Activated naive CD4-positive, alpha-beta T cell treated with anti-CD3 and anti-CD28 coated beads, Interleukin-2, amount 10 ng/mL, durations not matched to agents 7 days and 5 days (primary cell): Measurements from ENCODE around the gene TXNDC16.
A peak's percentile ranks its signal among the peaks of the same experiment; 100 is the strongest.

Source experiments
- CTCF ChIA-PET: fragments of 350-600 bp; sonication (Branson Sonifier 250); formaldehyde crosslinking; loops from one replicate; lab custom pipeline; 2021; ENCODE audit warnings: antibody characterized with exemption; lab: Charles Lee
- DNase-seq: peaks from one replicate; pipeline ENCODE4 v3.0.0-alpha.2; 2020
- H3K27ac Mint-ChIP-seq: one replicate; pipeline ENCODE4 v1.8.0; 2021; ENCODE audit warnings: mild to moderate bottlenecking, moderate library complexity, mixed read lengths
- H3K27me3 Mint-ChIP-seq: one replicate; pipeline ENCODE4 v1.8.0; 2021; ENCODE audit warnings: mild to moderate bottlenecking, mixed read lengths
- H3K36me3 Mint-ChIP-seq: one replicate; pipeline ENCODE4 v1.8.0; 2021; ENCODE audit warnings: mixed read lengths
- H3K4me1 Mint-ChIP-seq: one replicate; pipeline ENCODE4 v1.8.0; 2021; ENCODE audit warnings: mixed read lengths
- H3K4me3 Mint-ChIP-seq: one replicate; pipeline ENCODE4 v1.8.0; 2021; ENCODE audit warnings: mild to moderate bottlenecking, moderate library complexity, mixed read lengths
- H3K9me3 Mint-ChIP-seq: one replicate; pipeline ENCODE4 v1.8.0; 2021; ENCODE audit warnings: mixed read lengths

Gene TXNDC16

DNA sequence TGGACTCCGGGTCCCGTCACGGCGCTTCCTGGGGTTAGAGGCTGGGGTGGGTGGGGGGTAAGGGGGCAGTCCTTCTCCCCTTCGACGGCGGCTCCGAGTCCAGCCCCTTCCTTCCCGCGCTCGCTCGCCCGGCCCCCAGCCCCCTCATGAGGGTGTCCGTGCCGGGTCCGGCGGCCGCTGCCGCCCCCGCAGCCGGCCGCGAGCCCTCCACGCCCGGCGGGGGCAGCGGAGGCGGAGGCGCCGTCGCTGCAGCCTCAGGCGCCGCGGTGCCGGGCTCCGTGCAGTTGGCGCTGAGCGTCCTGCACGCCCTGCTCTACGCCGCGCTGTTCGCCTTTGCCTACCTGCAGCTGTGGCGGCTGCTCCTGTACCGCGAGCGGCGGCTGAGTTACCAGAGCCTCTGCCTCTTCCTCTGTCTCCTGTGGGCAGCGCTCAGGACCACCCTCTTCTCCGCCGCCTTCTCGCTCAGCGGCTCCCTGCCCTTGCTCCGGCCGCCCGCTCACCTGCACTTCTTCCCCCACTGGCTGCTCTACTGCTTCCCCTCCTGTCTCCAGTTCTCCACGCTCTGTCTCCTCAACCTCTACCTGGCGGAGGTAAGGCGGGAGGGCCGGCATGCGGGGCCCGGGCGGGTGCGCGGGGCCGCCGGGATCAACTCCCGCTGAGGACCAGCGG, 831 bp upstream of the TXNDC16 start:
- CTCF ChIA-PET: interaction anchor here (0.9 to 1.5 kb wide), 3 partner anchors 9 to 14 kb away, joined by 3 to 4 read pairs (median 3); no protein-coding TSS in a partner anchor
- Mint-ChIP-seq H3K36me3 (peaks cover 8% of the 10 kb centered on the region), H3K4me1 (peaks cover 32% of the 10 kb centered on the region), H3K9me3 (no peaks in the 10 kb centered on the region), H3K27me3 (peaks cover 14% of the 10 kb centered on the region), H3K4me3 (peak overlapping the region; percentile 92), H3K27ac (peak overlapping the region; percentile 89)
- peak; percentile 64 for DNase-seq

DNA sequence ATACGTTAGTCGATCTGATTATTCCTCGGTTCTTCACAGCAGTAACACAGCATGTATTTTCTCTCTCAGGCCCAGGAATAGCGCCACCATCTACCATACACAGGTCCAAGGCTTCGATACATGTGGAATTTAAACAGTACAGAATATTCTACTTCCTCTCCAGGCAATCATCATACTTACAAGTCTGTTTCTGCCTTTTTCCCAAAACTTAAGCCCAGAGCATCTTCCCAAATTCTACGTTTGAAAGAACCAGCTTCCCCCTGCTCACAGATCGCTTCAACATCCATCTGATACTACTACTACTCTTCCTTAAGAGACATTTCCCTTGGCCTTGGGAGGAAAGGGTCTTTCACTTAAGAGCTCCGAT, 626 bp downstream of the TXNDC16 start:
- Mint-ChIP-seq H3K36me3 (peaks cover 15% of the 10 kb centered on the region), H3K4me3 (peak overlapping the region; percentile 76), H3K9me3 (no peaks in the 10 kb centered on the region), H3K4me1 (peaks cover 39% of the 10 kb centered on the region), H3K27me3 (peaks cover 7% of the 10 kb centered on the region), H3K27ac (peak overlapping the region; percentile 87)
- DNase-seq: peak; percentile 25
- CTCF ChIA-PET: interaction anchor here (1.0 to 1.5 kb wide), 4 partner anchors 8 to 251 kb away, joined by 3 to 4 read pairs (median 3); no protein-coding TSS in a partner anchor

DNA sequence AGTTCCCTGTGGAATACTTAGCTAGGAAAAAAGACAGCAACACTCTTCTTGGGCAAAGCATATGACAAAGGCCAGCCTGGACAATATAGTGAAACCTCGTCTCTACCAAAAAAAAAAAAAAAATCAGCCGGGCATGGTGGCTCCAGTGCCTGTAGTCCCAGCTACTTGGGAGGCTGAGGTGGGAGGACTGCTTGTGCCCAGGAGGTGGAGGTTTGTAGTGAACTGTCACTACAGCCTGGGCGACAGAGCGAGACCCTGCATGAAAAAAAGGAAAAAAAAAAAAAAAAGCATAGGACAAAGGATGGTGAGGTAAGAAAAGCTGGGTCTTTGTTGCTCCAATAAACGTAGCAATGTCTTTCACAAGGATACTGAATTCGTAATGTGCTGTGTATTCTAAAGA, 1.1 kb downstream of the TXNDC16 start:
- no peak for DNase-seq
- Mint-ChIP-seq H3K36me3 (peaks cover 11% of the 10 kb centered on the region), H3K27ac (peak overlapping the region; percentile 87), H3K4me1 (peaks cover 39% of the 10 kb centered on the region), H3K27me3 (peaks cover 2% of the 10 kb centered on the region), H3K4me3 (peak overlapping the region; percentile 76), H3K9me3 (no peaks in the 10 kb centered on the region)
- CTCF ChIA-PET: interaction anchor here (0.6 to 1.5 kb wide), 5 partner anchors 8 to 398 kb away, joined by 3 to 4 read pairs (median 4); no protein-coding TSS in a partner anchor

DNA sequence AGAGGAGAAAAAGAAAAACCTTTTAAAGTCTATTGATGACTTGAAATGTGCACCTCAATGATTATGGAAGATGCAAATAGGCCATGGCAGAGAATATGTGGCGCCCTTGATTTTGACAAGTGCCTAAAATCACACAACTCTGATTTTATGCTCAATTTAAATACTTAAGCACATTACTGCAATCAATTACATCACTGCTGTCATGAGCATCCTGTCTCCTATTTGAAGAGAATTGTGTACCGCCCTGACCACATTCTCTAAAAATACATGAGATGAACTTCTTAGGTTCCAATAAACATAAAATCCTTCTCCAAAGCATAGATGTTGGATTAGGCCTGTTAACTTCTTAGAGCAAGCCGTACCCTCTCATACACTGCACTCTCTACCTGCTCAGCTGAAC, 1.6 kb downstream of the TXNDC16 start:
- H3K4me1 Mint-ChIP-seq: peaks cover 39% of the 10 kb centered on the region
- no peaks in the 10 kb centered on the region for H3K27me3 Mint-ChIP-seq
- H3K9me3 Mint-ChIP-seq: no peaks in the 10 kb centered on the region
- CTCF ChIA-PET: interaction anchor here (0.6 to 1.1 kb wide), 4 partner anchors 7 to 399 kb away, joined by 3 to 4 read pairs (median 4); no protein-coding TSS in a partner anchor
- DNase-seq: no peak
- peak overlapping the region; percentile 76 for H3K4me3 Mint-ChIP-seq
- H3K27ac Mint-ChIP-seq: peak overlapping the region; percentile 87
- peaks cover 11% of the 10 kb centered on the region for H3K36me3 Mint-ChIP-seq

DNA sequence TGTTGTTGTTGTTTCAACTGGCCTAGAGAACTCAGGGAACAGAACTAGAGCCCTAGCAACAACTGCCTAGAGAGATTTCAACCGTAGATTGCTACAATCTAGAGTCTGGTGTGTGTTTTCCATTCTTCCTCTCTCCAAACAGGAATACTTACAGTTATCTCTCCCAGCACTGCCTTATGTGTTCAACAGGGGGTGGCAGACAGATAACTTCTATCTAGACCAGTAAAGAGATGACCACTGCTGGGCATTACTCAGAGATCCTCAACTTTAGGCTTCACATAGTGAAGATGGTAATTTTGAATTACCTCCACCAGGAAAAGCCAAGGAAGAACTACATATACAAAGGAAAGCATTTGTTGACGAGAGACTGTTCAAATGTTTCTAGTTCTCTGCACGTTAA, 4.8 kb downstream of the TXNDC16 start:
- Mint-ChIP-seq H3K36me3 (peaks cover 22% of the 10 kb centered on the region), H3K4me1 (peaks cover 31% of the 10 kb centered on the region), H3K27me3 (no peaks in the 10 kb centered on the region), H3K9me3 (no peaks in the 10 kb centered on the region), H3K27ac (no peak overlapping the region), H3K4me3 (no peak overlapping the region)
- no peak for DNase-seq
- CTCF ChIA-PET: no interaction called here

DNA sequence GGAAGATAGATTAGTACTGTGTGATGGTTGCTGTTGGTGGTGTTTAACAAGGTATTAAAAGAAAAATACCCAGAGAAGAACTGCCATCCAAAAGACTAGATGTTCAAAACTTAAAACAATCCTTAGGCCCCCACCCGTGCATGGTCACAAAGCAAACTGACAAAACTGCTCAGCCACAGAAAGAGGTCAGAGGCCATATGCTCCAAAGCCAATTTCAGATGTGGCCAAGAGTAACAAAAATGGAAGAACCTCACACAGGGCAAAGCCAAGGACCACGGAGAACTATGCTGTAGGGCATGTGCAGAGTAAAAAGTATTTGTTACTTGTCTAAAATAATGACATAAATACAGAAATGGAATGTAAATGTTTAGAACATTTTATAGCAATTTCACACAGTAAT, 5.3 kb downstream of the TXNDC16 start:
- no peak for DNase-seq
- Mint-ChIP-seq H3K27me3 (no peaks in the 10 kb centered on the region), H3K27ac (no peak overlapping the region), H3K36me3 (peaks cover 23% of the 10 kb centered on the region), H3K4me3 (no peak overlapping the region), H3K9me3 (no peaks in the 10 kb centered on the region), H3K4me1 (peaks cover 31% of the 10 kb centered on the region)
- CTCF ChIA-PET: no interaction called here

DNA sequence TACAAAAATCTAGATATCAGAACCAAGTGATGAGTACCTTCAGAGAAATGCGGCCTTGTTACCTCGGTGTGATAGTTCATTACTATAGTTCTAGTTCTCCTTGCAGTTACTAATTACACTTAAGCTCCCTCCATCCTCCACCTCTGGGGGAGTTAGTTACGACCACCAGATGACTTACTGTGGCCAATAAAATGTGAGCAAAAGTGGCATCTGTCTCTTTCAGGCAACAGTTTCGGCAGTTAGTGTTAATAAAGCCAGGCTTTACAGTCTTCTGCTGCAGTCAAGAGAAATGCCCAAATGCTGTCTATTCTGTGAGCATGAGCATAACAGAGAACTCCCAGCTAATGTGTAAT, 6.0 kb downstream of the TXNDC16 start:
- no peak overlapping the region for H3K27ac Mint-ChIP-seq
- CTCF ChIA-PET: no interaction called here

DNA sequence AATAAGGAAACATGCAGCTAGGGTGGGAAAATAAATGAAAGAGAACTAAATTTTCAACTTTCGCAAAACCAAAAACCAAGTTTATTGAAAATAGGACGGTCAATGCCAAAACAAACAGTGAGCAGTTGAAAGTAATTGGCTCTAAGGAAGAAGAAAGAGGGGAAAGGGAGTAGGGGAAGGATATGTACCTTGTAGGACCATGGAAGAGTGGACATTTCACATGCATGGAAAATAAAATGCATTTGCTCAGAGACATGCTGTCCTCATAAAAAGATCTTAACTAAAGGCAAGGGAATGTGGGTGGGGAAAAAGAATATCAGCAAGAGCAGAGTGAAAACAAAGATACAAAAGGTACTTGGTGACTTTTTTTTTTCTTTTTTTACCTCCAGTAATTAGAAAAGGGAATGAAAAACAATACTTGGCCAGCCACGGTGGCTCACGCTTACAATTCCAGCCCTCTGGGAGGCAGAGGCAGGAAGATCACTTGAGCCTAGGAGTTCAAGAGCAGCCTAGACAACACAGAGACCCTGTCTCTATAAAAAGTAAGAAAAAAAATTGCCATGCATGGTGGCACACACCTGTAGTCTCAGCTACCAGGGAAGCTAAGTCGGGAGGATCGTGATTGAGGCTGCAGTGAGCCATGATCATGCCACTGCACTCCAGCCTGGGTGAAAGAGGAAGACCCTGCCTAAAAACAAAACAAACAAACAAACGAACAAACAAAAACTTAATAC, 6.6 kb downstream of the TXNDC16 start:
- CTCF ChIA-PET: no interaction called here
- Mint-ChIP-seq H3K27ac (no peak overlapping the region), H3K4me3 (no peak overlapping the region), H3K36me3 (peaks cover 28% of the 10 kb centered on the region), H3K9me3 (no peaks in the 10 kb centered on the region), H3K4me1 (peaks cover 20% of the 10 kb centered on the region), H3K27me3 (no peaks in the 10 kb centered on the region)
- no peak for DNase-seq

More for the DNA sequence above, 6.0 kb downstream of the TXNDC16 start:
- Mint-ChIP-seq H3K9me3 (no peaks in the 10 kb centered on the region), H3K4me3 (no peak overlapping the region), H3K4me1 (peaks cover 25% of the 10 kb centered on the region), H3K36me3 (peaks cover 23% of the 10 kb centered on the region), H3K27me3 (no peaks in the 10 kb centered on the region)
- no peak for DNase-seq

DNA sequence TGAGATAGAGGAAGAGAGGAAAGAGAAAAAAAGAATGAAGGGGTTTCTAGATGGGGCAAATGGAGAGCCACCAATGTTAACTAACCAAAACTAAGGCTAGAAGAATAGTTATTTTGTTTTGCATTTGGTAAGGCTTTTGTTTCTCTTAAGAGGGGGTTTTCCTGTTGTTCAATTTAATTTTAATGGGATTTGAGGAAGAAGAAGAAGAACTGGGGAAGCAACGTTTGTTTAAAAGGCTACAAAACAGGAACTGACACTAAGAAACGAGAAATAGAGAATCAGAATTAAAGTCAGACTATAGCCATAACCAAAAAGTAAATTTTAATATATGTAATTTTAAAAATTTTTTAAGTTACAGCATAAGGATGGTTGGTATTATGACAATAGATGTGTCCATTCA, 13.7 kb downstream of the TXNDC16 start:
- H3K27ac Mint-ChIP-seq: no peak overlapping the region

DNA sequence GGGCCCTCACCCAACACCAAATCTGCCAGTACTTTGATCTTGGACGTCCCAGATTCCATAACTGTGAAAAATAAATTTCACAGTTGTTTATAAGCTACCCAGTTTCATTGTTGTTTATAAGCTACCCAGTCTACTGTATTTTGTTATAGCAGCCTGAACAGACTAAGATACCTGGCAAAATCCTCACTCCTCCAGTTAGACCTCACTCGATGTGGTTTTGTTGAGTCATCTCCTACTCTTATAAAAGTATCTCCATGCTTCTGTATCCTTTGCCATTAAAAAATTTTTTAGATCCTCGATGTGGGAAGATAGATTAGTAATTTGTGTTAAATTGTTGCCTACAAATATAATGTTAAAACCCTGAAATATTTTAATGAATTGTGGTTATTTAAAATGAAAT, 16.0 kb downstream of the TXNDC16 start:
- no peak overlapping the region for H3K4me3 Mint-ChIP-seq
- DNase-seq: no peak
- CTCF ChIA-PET: no interaction called here
- no peaks in the 10 kb centered on the region for H3K9me3 Mint-ChIP-seq
- H3K4me1 Mint-ChIP-seq: peaks cover 9% of the 10 kb centered on the region
- no peak overlapping the region for H3K27ac Mint-ChIP-seq
- H3K36me3 Mint-ChIP-seq: peaks cover 60% of the 10 kb centered on the region
- H3K27me3 Mint-ChIP-seq: no peaks in the 10 kb centered on the region

More for the DNA sequence above, 13.7 kb downstream of the TXNDC16 start:
- Mint-ChIP-seq H3K9me3 (no peaks in the 10 kb centered on the region), H3K36me3 (peaks cover 59% of the 10 kb centered on the region), H3K4me3 (no peak overlapping the region), H3K4me1 (peaks cover 9% of the 10 kb centered on the region), H3K27me3 (no peaks in the 10 kb centered on the region)
- no peak for DNase-seq
- CTCF ChIA-PET: interaction anchor here (1.0 kb wide), 1 partner anchor 14 kb away, joined by 3 read pairs; the partner anchor contains the start of genes GPR137C and TXNDC16

DNA sequence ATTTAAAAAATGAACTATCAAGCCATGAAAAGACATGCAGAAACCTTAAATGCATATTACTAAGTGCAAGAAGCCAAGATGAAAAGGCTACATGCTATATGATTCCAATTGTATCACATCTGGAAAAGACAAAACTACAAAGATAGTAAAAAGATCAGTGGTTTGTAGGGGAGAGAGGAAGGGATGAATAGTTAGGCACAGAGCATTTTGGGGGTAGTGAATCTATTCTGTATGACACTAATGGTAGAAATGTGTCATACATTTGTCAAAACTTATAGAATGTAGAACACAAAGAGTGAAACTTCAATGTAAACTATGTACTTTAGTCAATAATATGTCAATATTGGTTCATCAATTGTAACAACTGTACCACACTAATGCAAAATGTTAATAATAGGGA, 20.8 kb downstream of the TXNDC16 start:
- H3K36me3 Mint-ChIP-seq: peaks cover 38% of the 10 kb centered on the region
- CTCF ChIA-PET: no interaction called here
- peaks cover 3% of the 10 kb centered on the region for H3K9me3 Mint-ChIP-seq
- H3K27me3 Mint-ChIP-seq: no peaks in the 10 kb centered on the region
- no peak overlapping the region for H3K4me3 Mint-ChIP-seq
- no peak overlapping the region for H3K27ac Mint-ChIP-seq
- no peaks in the 10 kb centered on the region for H3K4me1 Mint-ChIP-seq
- no peak for DNase-seq

DNA sequence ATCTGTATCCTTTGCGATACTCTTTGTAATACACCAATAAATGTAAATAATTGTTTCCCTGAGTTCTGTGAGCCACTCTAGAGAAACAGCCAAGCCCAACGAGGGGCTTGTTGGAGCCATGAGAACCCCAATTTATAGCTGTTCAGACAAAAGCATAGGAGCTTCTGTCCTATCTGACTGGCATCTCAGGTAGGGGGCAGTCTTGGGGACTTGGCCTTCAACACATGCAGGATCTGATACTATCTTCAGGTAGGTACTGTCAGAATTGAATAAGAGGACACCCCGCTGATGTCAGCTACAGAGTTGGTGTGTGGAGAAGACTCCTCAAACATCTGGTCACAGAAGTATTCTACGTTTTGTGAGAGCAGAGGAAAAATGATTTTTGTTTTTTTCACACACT, 25.3 kb downstream of the TXNDC16 start:
- Mint-ChIP-seq H3K27me3 (no peaks in the 10 kb centered on the region), H3K4me1 (no peaks in the 10 kb centered on the region), H3K4me3 (no peak overlapping the region), H3K36me3 (peaks cover 14% of the 10 kb centered on the region), H3K27ac (no peak overlapping the region), H3K9me3 (peaks cover 3% of the 10 kb centered on the region)
- CTCF ChIA-PET: no interaction called here
- no peak for DNase-seq

DNA sequence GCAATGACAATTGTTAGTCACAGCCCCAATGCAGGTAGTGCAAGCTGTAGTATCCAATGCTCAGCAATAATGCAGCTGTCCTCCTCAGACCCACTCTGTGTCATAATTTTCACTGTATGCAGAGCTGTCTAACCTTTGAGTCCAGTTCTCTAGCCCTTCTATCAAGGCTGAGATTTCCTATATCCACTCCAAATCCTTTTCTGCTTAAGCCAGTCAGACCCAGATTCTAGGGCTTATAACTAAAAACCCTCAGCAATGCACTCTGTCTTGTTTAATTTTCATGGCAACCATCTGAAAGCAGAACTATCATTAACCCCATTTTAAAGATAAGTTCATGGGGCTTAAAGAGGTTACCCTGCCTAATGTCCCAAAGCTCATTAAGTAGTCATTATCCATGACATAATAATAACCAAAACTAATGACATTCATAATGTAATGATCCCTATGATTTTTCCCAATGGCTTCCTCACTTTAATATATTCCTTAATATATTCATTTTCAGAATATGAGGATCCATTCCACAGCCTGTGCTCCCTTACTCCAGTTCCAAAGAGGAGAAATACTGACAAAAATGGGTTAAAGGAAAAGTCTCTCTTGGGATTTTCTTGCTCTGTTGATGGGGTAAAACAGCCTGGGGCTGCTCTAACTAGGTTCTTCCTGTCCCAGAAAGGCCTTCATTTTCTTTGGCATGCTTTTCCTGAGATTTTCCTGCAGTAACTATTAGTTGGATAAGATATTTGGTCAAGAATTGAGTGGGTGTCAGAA, 29.5 kb downstream of the TXNDC16 start:
- H3K36me3 Mint-ChIP-seq: peaks cover 18% of the 10 kb centered on the region
- DNase-seq: no peak
- H3K27me3 Mint-ChIP-seq: no peaks in the 10 kb centered on the region
- no peaks in the 10 kb centered on the region for H3K4me1 Mint-ChIP-seq
- H3K9me3 Mint-ChIP-seq: no peaks in the 10 kb centered on the region
- CTCF ChIA-PET: no interaction called here
- H3K4me3 Mint-ChIP-seq: no peak overlapping the region
- H3K27ac Mint-ChIP-seq: no peak overlapping the region

DNA sequence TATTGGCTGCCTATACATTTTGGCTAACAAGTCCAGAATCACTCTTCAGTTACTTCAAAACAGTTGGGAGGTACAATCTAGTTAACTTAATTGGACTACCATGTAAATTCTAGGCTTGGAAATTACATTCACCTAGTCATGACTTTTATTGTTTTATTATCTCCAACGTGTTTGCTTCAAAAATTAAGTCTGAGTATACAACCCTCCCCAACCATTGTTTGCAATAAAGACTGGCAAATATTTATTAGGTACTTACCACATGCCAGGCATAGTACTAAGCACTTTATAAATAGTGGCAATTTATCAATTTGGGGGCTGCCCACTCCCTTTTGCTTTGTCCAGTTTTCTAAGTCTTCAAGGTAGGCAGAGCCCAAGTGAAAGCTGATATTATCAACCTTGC, 30.3 kb downstream of the TXNDC16 start:
- Mint-ChIP-seq H3K4me1 (no peaks in the 10 kb centered on the region), H3K27me3 (no peaks in the 10 kb centered on the region), H3K4me3 (no peak overlapping the region), H3K27ac (no peak overlapping the region), H3K36me3 (peaks cover 14% of the 10 kb centered on the region), H3K9me3 (no peaks in the 10 kb centered on the region)
- no peak for DNase-seq
- CTCF ChIA-PET: no interaction called here
